IMR-90 (cell line): Measurements from ENCODE around the gene C1QTNF1. TPM values are rescaled to one million over a fixed set of nuclear protein-coding genes. Genes with fewer than 3 reads are reported as not detected.

Source experiments
- ATAC-seq: fragments of 200-7000 bp; cut with Tn5 transposase; 2 replicates; pipeline ENCODE4 v1.9.1; 2020; ENCODE audit warnings: low read depth, mild to moderate bottlenecking, moderate library complexity
- BruUV-seq: library from RNA; stranded (reverse); fragments of 400-500 nt; replicated peaks from 2 replicates; lab custom pipeline; 2021; lab: Mats Ljungman, UMichigan
- CTCF ChIA-PET: fragments of 300-600 bp; formaldehyde crosslinking; extraction: SDS; loops from one replicate; lab custom pipeline; 2021; ENCODE audit warnings: antibody characterized with exemption; lab: Yijun Ruan, JAX
- POLR2A ChIA-PET: fragments of 300-600 bp; sonication (Branson Sonifier 250); formaldehyde crosslinking; loops from one replicate; lab custom pipeline; 2022; ENCODE audit warnings: antibody characterized with exemption; ENCODE audit not compliant: unreplicated experiment; lab: Charles Lee
- DNase-seq: peaks from one replicate; pipeline ENCODE4 v3.0.0; 2013
- H2AFZ ChIP-seq: replicated peaks from 2 replicates; pipeline ENCODE3; 2013; ENCODE audit warnings: low read length, mild to moderate bottlenecking; ENCODE audit not compliant: poor library complexity
- H2AK5ac ChIP-seq: 2 replicates; pipeline ENCODE4 v1.6.1; 2013; ENCODE audit warnings: low read depth, low read length, inconsistent platforms
- H2AK9ac ChIP-seq: replicated peaks from 2 replicates; pipeline ENCODE3; 2013; ENCODE audit warnings: mild to moderate bottlenecking, low read depth, low read length, moderate library complexity; ENCODE audit not compliant: poor library complexity
- H2BK120ac ChIP-seq: 2 replicates; pipeline ENCODE4 v1.6.1; 2013; ENCODE audit warnings: low read depth, low read length, inconsistent platforms
- H2BK15ac ChIP-seq: 3 replicates; pipeline ENCODE4 v1.6.1; 2013; ENCODE audit warnings: low read depth, low read length, inconsistent platforms
- H2BK20ac ChIP-seq: 2 replicates; pipeline ENCODE4 v1.6.1; 2013; ENCODE audit warnings: low read depth, mild to moderate bottlenecking, inconsistent platforms, low read length, moderate library complexity
- H2BK5ac ChIP-seq: 2 replicates; pipeline ENCODE4 v1.6.1; 2013; ENCODE audit warnings: mild to moderate bottlenecking, low read depth, low read length, inconsistent platforms; ENCODE audit not compliant: poor library complexity, severe bottlenecking
- H3K14ac ChIP-seq: replicated peaks from 2 replicates; pipeline ENCODE4 v1.6.1; 2013; ENCODE audit warnings: low read depth, low read length, inconsistent platforms
- H3K18ac ChIP-seq: 2 replicates; pipeline ENCODE4 v1.6.1; 2013; ENCODE audit warnings: low read depth, low read length, control low read depth
- H3K23ac ChIP-seq: 2 replicates; pipeline ENCODE4 v1.6.1; 2013; ENCODE audit warnings: low read depth, low read length, inconsistent platforms
- H3K27ac ChIP-seq: 2 replicates; pipeline ENCODE4 v1.5.1; 2013; ENCODE audit warnings: mild to moderate bottlenecking, control low read depth, low read length; ENCODE audit not compliant: insufficient read depth
- H3K27me3 ChIP-seq: 2 replicates; pipeline ENCODE4 v1.6.1; 2013; ENCODE audit warnings: low read length; ENCODE audit not compliant: control insufficient read depth, insufficient read depth
- H3K36me3 ChIP-seq: 2 replicates; pipeline ENCODE4 v1.6.1; 2013; ENCODE audit warnings: low read length, mixed read lengths; ENCODE audit not compliant: control insufficient read depth, insufficient read depth
- H3K4ac ChIP-seq: 2 replicates; pipeline ENCODE4 v1.6.1; 2013; ENCODE audit warnings: low read depth, low read length, inconsistent platforms
- H3K4me1 ChIP-seq: 2 replicates; pipeline ENCODE4 v1.6.1; 2013; ENCODE audit warnings: low read length, mixed read lengths; ENCODE audit not compliant: control insufficient read depth, insufficient read depth
- H3K4me2 ChIP-seq: 2 replicates; pipeline ENCODE4 v1.6.1; 2013; ENCODE audit warnings: low read depth, mild to moderate bottlenecking, control low read depth, low read length, moderate library complexity
- H3K4me3 ChIP-seq: 2 replicates; pipeline ENCODE4 v1.5.1; 2013; ENCODE audit warnings: low read depth, mild to moderate bottlenecking, control low read depth, low read length, moderate library complexity; ENCODE audit not compliant: insufficient read depth
- H3K56ac ChIP-seq: 2 replicates; pipeline ENCODE4 v1.6.1; 2013; ENCODE audit warnings: low read length, inconsistent platforms; ENCODE audit not compliant: insufficient read depth; ENCODE audit errors: extremely low read depth
- H3K79me1 ChIP-seq, 2 experiments: 2 replicates each; pipeline ENCODE4 v1.6.1; 2013; ENCODE audit warnings: low read length in 2 of 2, inconsistent platforms in 1 of 2, low read depth in 1 of 2
- H3K9ac ChIP-seq: 2 replicates; pipeline ENCODE4 v1.6.1; 2013; ENCODE audit warnings: low read depth, low read length, control low read depth
- H3K9me1 ChIP-seq: 2 replicates; pipeline ENCODE4 v1.6.1; 2013; ENCODE audit warnings: low read length, inconsistent platforms; ENCODE audit not compliant: insufficient read depth
- H3K9me3 ChIP-seq: 2 replicates; pipeline ENCODE4 v1.6.1; 2013; ENCODE audit warnings: low read length; ENCODE audit not compliant: control insufficient read depth, insufficient read depth
- H4K20me1 ChIP-seq: 2 replicates; pipeline ENCODE4 v1.6.1; 2013; ENCODE audit warnings: low read length, inconsistent platforms; ENCODE audit not compliant: insufficient read depth
- H4K5ac ChIP-seq: 2 replicates; pipeline ENCODE4 v1.6.1; 2013; ENCODE audit warnings: mild to moderate bottlenecking, low read depth, low read length, control low read depth
- H4K8ac ChIP-seq, 2 experiments: 2 replicates each; pipeline ENCODE4 v1.6.1; 2013; ENCODE audit warnings: low read depth in 2 of 2, low read length in 2 of 2, control low read depth in 1 of 2, inconsistent platforms in 1 of 2
- H4K91ac ChIP-seq: 2 replicates; pipeline ENCODE4 v1.6.1; 2013; ENCODE audit warnings: low read depth, low read length, inconsistent platforms; ENCODE audit not compliant: insufficient read depth
- BHLHE40 ChIP-seq: fragments of 150-350 bp; IDR thresholded peaks from 2 replicates; pipeline ENCODE4 v1.6.1; 2016; ENCODE audit warnings: mild to moderate bottlenecking, low read depth, low read length
- MAZ ChIP-seq: IDR thresholded peaks from 2 replicates; pipeline ENCODE4 v1.6.1; 2012; ENCODE audit warnings: low read depth, mild to moderate bottlenecking, low read length, improper control_type of control experiment, moderate library complexity, borderline replicate concordance
- RCOR1 ChIP-seq: IDR thresholded peaks from 2 replicates; pipeline ENCODE4 v1.6.1; 2012; ENCODE audit warnings: mild to moderate bottlenecking, low read length, improper control_type of control experiment; ENCODE audit not compliant: insufficient replicate concordance
- WGBS, 2 experiments: methylation state at CpG; one replicate each; pipeline versions ENCODE4 v1.1.5 to v1.1.7; 2013; ENCODE audit warnings: missing lambda C conversion rate in 2 of 2; ENCODE audit not compliant: insufficient read length in 1 of 2; ENCODE audit errors: extremely low coverage in 2 of 2; 5-methylcytosine and 5-hydroxymethylcytosine counted together
- dilution Hi-C: fragments of 300-500 bp; cut with HindIII; formaldehyde crosslinking; loops from one replicate; pipeline ENCODE4 v1.14.3; 2018; ENCODE audit warnings: low sequenced_read_pairs; ENCODE audit not compliant: unreplicated experiment
- in situ Hi-C: fragments of 300-500 bp; cut with MboI; formaldehyde crosslinking; loops from 3 replicates; pipeline ENCODE4 v1.14.3; 2019; ENCODE audit warnings: low sequenced_read_pairs, inconsistent platforms, mixed read lengths
- intact Hi-C: fragments of 100-400 bp; cut with micrococcal nuclease; formaldehyde crosslinking; loops from 2 replicates; pipeline ENCODE4 v1.10.0; 2022
- polyA plus RNA-seq, 3 experiments: library from polyadenylated mRNA; depleted of rRNA; stranded (reverse); fragments of >200 nt; gene quantifications; 2 replicates each; pipeline ENCODE4 v1.2.3, GENCODE V29; 2012; ENCODE audit warnings: low replicate concordance in 1 of 3
- total RNA-seq: library from RNA; depleted of rRNA; stranded (reverse); fragments of >200 nt; gene quantifications from 2 replicates; pipeline ENCODE4 v1.2.3, GENCODE V29; 2012

Gene C1QTNF1
- total and polyA plus RNA-seq, 2 of the 4 experiments (the other 2 are of a cell fraction): 3.4 to 8.4 TPM

- Histone ChIP-seq H3K9ac (no peak overlapping the region), H2BK5ac (no peak overlapping the region), H2BK20ac (no peak overlapping the region), H2AK9ac (no peak overlapping the region), H3K4me3 (no peak overlapping the region), H3K23ac (no peak overlapping the region), H3K4me1 (no peaks in the 10 kb centered on the region), H3K36me3 (peaks cover 8% of the 10 kb centered on the region; the same call in 1 of the 2 replicates), H2AK5ac (no peak overlapping the region), H4K20me1 (no peaks in the 10 kb centered on the region; the same call in 1 of the 2 replicates), H3K9me3 (no peaks in the 10 kb centered on the region), H3K27me3 (no peaks in the 10 kb centered on the region; the same call in 1 of the 2 replicates), H3K27ac (no peak overlapping the region), H4K91ac (no peak overlapping the region), H3K79me1 (no peaks in the 10 kb centered on the region), H4K8ac (no peak overlapping the region), H2BK15ac (no peak overlapping the region), H2AFZ (no peak overlapping the region), H3K9me1 (peaks cover 8% of the 10 kb centered on the region), H3K56ac (no peak overlapping the region), H3K4ac (no peak overlapping the region), H3K18ac (no peak overlapping the region), H3K14ac (no peak overlapping the region), H2BK120ac (no peak overlapping the region), H4K5ac (no peak overlapping the region), H3K4me2 (no peak overlapping the region)
- no peak for TF ChIP-seq MAZ
- TF ChIP-seq BHLHE40: no peak
- no peak for TF ChIP-seq RCOR1
- intact Hi-C loops: loop anchor here (5.0 kb wide), 1 partner anchor 344 kb away; no protein-coding TSS in a partner anchor
- 91% methylated on average over 10 of the region's 41 CpGs; no CpG with 5 or more reads in 1 of the 2 experiments for WGBS, 2 experiments
- dilution Hi-C loops: no loop called here
- DNase-seq (no peak), ATAC-seq (no peak)
- in situ Hi-C loops: no loop called here
- POLR2A ChIA-PET: no interaction called here
- CTCF ChIA-PET: interaction anchor here (1.4 kb wide), 1 partner anchor 17 kb away, joined by 3 read pairs; no protein-coding TSS in a partner anchor
- BruUV-seq: no TSS peak
Observed at GRCh38 chr17:79047923-79048825, 24.2 kb downstream of the C1QTNF1 start.
